NCI-H2107 (cell line): ENCODE measurements around the gene PDIA3.
"Not testable (repeated sequence)": the region's sequence is repeated elsewhere in the genome, so short reads cannot be mapped to it uniquely, and the experiment has no call there.

Source experiments
- DNase-seq: peaks from one replicate; lab custom pipeline; 2025; lab: John Stamatoyannopoulos, UW

PDIA3 gene

GRCh38 chr15:43746245-43746902 lies at the start of gene PDIA3:
TSS of gene PDIA3 (plus strand) at chr15:43746438. CDS start at chr15:43746540, 102 bp downstream.
- peak; percentile 31 for DNase-seq

GRCh38 chr15:43702174-43702573 lies 44.1 kb upstream of the PDIA3 start:
- no peak for DNase-seq

- no peak for DNase-seq
These were observed 43.4 kb upstream of the PDIA3 start for GRCh38 chr15:43702701-43703424.

GRCh38 chr15:43710431-43711131 lies 35.7 kb upstream of the PDIA3 start:
- not testable (repeated sequence) for DNase-seq

GRCh38 chr15:43723151-43723550 lies 23.1 kb upstream of the PDIA3 start:
- no peak for DNase-seq

GRCh38 chr15:43726306-43726705 lies 19.9 kb upstream of the PDIA3 start:
- DNase-seq = not testable (repeated sequence)

- DNase-seq = not testable (repeated sequence)
These were observed 18.0 kb upstream of the PDIA3 start for GRCh38 chr15:43728053-43728725.

- no peak for DNase-seq
These were observed 10.8 kb upstream of the PDIA3 start for GRCh38 chr15:43735416-43735815.

- DNase-seq = not testable (repeated sequence)
These were observed 668 bp downstream of the PDIA3 start for GRCh38 chr15:43746903-43747309.

GRCh38 chr15:43748376-43748775 lies 2.1 kb downstream of the PDIA3 start:
- no peak for DNase-seq

- DNase-seq = no peak
These were observed 3.6 kb downstream of the PDIA3 start for GRCh38 chr15:43749690-43750345.

GRCh38 chr15:43751885-43752284 lies 5.6 kb downstream of the PDIA3 start:
- DNase-seq = no peak

- DNase-seq = no peak
These were observed 16.6 kb downstream of the PDIA3 start for GRCh38 chr15:43762824-43763223.

- DNase-seq = no peak
These were observed 17.7 kb downstream of the PDIA3 start for GRCh38 chr15:43763819-43764446.

GRCh38 chr15:43769584-43770228 lies 23.5 kb downstream of the PDIA3 start:
- no peak for DNase-seq

- no peak for DNase-seq
These were observed 25.6 kb downstream of the PDIA3 start for GRCh38 chr15:43771816-43772215.

- DNase-seq = no peak
These were observed 26.4 kb downstream of the PDIA3 start for GRCh38 chr15:43772624-43773023.

GRCh38 chr15:43774062-43774461 lies 27.8 kb downstream of the PDIA3 start:
- DNase-seq = no peak

GRCh38 chr15:43775411-43775965 lies 29.2 kb downstream of the PDIA3 start:
- peak; percentile 16 for DNase-seq

GRCh38 chr15:43776101-43776717 lies 30.0 kb downstream of the PDIA3 start:
- DNase-seq = peak; percentile 50
